ENCODE data around the gene KLC4. TPM values are rescaled to one million over a fixed set of nuclear protein-coding genes. Genes with fewer than 3 reads are reported as not detected.

KLC4 gene
- total RNA-seq, 1 donor from 2014 or later: 73.8 TPM

DNA sequence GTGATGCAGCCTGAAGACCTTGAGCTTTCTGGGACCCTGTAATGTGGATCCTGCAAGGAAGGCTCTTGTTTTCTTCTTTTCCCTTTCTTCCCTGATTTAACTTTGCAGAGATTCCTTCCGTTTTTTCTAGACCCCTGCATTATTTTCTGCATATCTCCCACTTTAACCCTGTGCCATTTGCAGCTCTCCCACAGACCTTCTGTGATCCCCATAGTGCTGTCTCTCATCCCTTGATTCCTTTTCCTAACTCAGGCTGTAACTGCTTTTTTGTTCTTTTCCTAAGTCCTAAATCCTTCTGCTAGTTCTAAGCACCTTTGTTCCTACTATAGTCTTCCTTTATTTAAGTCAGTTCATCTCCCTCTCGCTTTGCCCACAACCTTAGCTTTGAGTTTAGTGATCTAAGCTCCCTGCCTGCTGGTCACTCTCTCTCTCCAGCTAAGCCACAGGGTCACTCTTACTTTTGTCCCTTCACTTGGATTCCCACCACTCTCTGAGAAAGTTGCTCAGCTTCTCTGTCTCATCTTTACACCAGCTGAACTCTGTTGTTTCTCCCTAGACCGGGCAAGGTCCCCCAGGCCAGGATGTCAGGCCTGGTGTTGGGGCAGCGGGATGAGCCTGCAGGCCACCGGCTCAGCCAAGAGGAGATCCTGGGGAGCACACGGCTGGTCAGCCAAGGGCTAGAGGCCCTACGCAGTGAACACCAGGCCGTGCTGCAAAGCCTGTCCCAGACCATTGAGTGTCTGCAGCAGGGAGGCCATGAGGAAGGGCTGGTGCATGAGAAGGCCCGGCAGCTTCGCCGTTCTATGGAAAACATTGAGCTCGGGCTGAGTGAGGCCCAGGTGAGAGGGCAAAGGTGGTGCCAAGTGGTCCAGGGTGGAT, 1.6 kb downstream of the KLC4 start:
- no peaks in the 10 kb centered on the region for H3K27me3 Mint-ChIP-seq
- TF ChIP-seq, protein P1, sequence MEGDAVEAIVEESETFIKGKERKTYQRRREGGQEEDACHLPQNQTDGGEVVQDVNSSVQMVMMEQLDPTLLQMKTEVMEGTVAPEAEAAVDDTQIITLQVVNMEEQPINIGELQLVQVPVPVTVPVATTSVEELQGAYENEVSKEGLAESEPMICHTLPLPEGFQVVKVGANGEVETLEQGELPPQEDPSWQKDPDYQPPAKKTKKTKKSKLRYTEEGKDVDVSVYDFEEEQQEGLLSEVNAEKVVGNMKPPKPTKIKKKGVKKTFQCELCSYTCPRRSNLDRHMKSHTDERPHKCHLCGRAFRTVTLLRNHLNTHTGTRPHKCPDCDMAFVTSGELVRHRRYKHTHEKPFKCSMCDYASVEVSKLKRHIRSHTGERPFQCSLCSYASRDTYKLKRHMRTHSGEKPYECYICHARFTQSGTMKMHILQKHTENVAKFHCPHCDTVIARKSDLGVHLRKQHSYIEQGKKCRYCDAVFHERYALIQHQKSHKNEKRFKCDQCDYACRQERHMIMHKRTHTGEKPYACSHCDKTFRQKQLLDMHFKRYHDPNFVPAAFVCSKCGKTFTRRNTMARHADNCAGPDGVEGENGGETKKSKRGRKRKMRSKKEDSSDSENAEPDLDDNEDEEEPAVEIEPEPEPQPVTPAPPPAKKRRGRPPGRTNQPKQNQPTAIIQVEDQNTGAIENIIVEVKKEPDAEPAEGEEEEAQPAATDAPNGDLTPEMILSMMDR (IDR thresholded peaks at IDR 0.05; ENCODE audit: unreplicated experiment): no peak
- peaks cover 8% of the 10 kb centered on the region for H3K36me3 Mint-ChIP-seq (ENCODE audit: insufficient read depth)
- peaks cover 24% of the 10 kb centered on the region for H3K4me1 Mint-ChIP-seq (ENCODE audit: low read depth)
- no peaks in the 10 kb centered on the region for H3K9me3 Mint-ChIP-seq (ENCODE audit: low read depth)
- H3K27ac Mint-ChIP-seq: peak overlapping the region; percentile 99
- peak overlapping the region; percentile 98 for H3K4me3 Mint-ChIP-seq (ENCODE audit: low read depth)
- no peak for DNase-seq (ENCODE audit: low spot score, unreplicated experiment)

DNA sequence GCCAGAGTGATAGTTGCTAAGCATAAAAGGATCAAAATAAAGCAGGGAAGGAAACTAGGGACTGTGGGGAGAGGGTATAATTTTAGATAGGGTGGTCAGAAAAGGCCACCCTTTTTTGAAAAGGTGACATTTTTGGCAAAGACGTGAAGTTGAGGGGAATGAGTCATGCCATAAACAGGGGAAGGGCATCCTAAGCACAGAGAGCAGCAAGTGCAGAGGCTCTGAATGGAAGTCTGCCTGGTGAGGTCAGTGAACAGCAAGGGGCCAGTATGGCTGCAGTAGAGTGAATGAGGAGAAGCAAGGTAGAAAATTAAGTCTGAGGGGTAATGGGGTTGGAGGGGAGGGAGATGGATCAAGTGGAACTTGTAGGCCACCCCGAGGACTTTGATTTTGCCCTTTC, 2.4 kb downstream of the KLC4 start:
- peaks cover 24% of the 10 kb centered on the region for H3K4me1 Mint-ChIP-seq (ENCODE audit: low read depth)
- H3K4me3 Mint-ChIP-seq (ENCODE audit: low read depth): no peak overlapping the region
- H3K27me3 Mint-ChIP-seq: no peaks in the 10 kb centered on the region
- H3K36me3 Mint-ChIP-seq (ENCODE audit: insufficient read depth): peaks cover 10% of the 10 kb centered on the region
- DNase-seq (ENCODE audit: low spot score, unreplicated experiment): no peak
- H3K27ac Mint-ChIP-seq: no peak overlapping the region
- no peaks in the 10 kb centered on the region for H3K9me3 Mint-ChIP-seq (ENCODE audit: low read depth)
- TF ChIP-seq, protein P1 (IDR thresholded peaks at IDR 0.05; ENCODE audit: unreplicated experiment): no peak

DNA sequence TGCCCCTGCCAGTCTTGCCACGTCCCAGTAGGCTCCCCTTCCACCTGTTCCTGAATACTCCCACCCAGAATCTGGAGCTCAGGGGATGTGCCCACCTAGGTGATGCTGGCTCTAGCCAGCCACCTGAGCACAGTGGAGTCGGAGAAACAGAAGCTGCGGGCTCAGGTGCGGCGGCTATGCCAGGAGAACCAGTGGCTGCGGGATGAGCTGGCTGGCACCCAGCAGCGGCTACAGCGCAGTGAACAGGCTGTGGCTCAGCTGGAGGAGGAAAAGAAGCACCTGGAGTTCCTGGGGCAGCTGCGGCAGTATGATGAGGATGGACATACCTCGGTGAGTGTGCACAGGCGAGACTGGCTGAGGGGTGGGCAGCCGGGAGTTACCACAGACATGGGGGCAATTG, 3.4 kb downstream of the KLC4 start:
- no peaks in the 10 kb centered on the region for H3K9me3 Mint-ChIP-seq (ENCODE audit: low read depth)
- TF ChIP-seq, protein P1 (IDR thresholded peaks at IDR 0.05; ENCODE audit: unreplicated experiment): no peak
- H3K4me3 Mint-ChIP-seq (ENCODE audit: low read depth): no peak overlapping the region
- DNase-seq (ENCODE audit: low spot score, unreplicated experiment): no peak
- no peak overlapping the region for H3K27ac Mint-ChIP-seq
- H3K4me1 Mint-ChIP-seq (ENCODE audit: low read depth): peaks cover 24% of the 10 kb centered on the region
- peaks cover 10% of the 10 kb centered on the region for H3K36me3 Mint-ChIP-seq (ENCODE audit: insufficient read depth)
- H3K27me3 Mint-ChIP-seq: no peaks in the 10 kb centered on the region

DNA sequence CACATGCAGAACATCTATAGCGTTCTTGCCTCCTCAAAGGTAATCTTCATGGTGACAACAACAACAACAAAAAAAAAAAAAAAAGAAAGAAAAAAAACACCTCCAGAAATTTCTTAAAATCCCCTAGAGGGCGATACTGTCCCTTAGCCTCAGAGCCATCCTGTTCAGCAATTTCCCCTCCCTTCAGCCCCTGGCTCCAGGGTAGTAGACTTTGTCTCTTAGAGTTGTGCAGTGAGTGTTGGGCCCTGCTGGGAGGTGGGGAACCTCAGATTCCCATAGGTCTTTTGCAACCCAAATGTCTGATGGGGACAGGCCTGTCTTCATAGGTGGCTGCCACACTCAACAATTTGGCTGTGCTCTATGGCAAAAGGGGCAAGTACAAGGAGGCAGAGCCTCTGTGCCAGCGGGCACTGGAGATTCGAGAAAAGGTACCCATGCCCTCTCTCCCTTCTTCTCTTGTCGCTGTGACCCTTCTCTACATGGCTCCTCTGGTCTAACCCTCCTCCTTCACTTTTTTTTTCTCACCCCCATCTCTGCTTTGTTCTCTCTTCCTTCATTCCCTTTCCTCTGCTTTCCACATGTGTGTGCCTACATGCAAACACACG, 10.7 kb downstream of the KLC4 start:
- DNase-seq (ENCODE audit: low spot score, unreplicated experiment): no peak

More for the DNA sequence above, 10.7 kb downstream of the KLC4 start:
- no peak overlapping the region for H3K4me3 Mint-ChIP-seq (ENCODE audit: low read depth)
- peak overlapping the region; percentile 33 for H3K27ac Mint-ChIP-seq
- TF ChIP-seq, protein P1 (IDR thresholded peaks at IDR 0.05; ENCODE audit: unreplicated experiment): peak; percentile 64
- peaks cover 9% of the 10 kb centered on the region for H3K36me3 Mint-ChIP-seq (ENCODE audit: insufficient read depth)
- no peaks in the 10 kb centered on the region for H3K27me3 Mint-ChIP-seq
- H3K4me1 Mint-ChIP-seq (ENCODE audit: low read depth): no peaks in the 10 kb centered on the region
- H3K9me3 Mint-ChIP-seq (ENCODE audit: low read depth): no peaks in the 10 kb centered on the region
